HUES6 (cell line): ENCODE measurements around the gene PCLAF.

ENCODE experiments used
- H3K27ac ChIP-seq: 2 replicates; pipeline ENCODE4 v1.7.0; 2013; ENCODE audit warnings: low read depth, mild to moderate bottlenecking, low read length, inconsistent platforms
- H3K27me3 ChIP-seq: 2 replicates; pipeline ENCODE4 v1.6.1; 2013; ENCODE audit warnings: low read length; ENCODE audit not compliant: control insufficient read depth, insufficient read depth
- H3K36me3 ChIP-seq: 2 replicates; pipeline ENCODE4 v1.6.1; 2013; ENCODE audit warnings: low read length; ENCODE audit not compliant: control insufficient read depth, insufficient read depth
- H3K4me1 ChIP-seq: 2 replicates; pipeline ENCODE4 v1.6.1; 2013; ENCODE audit warnings: low read length; ENCODE audit not compliant: control insufficient read depth, insufficient read depth
- H3K4me3 ChIP-seq: 2 replicates; pipeline ENCODE4 v1.5.1; 2013; ENCODE audit warnings: low read depth, low read length
- H3K9ac ChIP-seq: one replicate; pipeline ENCODE4 v1.6.1; 2013; ENCODE audit warnings: mild to moderate bottlenecking, low read length
- H3K9me3 ChIP-seq: 2 replicates; pipeline ENCODE4 v1.6.1; 2013; ENCODE audit warnings: low read depth, low read length; ENCODE audit not compliant: control insufficient read depth, insufficient read depth

PCLAF gene, protein sequence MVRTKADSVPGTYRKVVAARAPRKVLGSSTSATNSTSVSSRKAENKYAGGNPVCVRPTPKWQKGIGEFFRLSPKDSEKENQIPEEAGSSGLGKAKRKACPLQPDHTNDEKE

DNA sequence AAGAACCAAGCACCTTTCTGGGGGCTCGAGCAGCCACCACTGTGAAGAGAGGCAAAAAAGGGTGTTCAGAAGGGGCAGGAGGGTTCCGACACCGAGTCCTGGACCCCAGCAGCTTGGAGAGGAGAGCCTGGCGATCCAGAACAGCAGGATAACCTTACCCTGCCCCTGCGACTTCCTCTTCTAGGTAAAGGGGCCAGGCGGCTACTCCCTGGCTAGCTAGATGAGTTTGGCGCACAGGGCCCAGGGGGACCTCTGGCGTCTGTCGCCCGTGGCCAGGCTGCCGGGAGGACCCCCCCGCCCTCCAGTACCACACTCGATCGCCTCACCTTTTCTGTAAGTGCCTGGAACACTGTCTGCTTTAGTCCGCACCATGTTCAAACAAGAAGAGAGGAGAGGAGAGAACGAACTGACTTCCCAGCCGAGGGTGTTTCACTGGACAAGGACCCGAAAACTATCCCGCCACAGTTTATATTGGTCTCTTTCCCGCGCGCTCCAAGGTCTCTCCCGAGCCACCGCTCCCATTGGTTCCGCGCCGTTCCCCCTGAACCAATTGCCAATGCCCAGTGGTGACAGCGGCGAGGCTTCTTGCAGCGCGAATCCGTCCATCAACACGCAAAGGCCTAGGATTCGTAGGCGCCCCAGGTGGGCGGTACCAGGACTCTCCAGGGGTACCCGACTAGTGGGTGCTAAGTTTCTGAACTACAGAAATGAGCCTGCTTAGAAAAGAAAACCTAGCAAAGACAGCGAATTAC lies at the start of gene PCLAF:
Gene PCLAF, minus strand, starts transcription at position 442 of the 752 bp plus-strand sequence. Its CDS starts 70 bp downstream, at position 372.
- Histone ChIP-seq H3K9me3 (no peaks in the 10 kb centered on the region), H3K9ac (peak within 1 kb of the TSS; percentile 85), H3K27ac (no peak within 1 kb of the TSS), H3K36me3 (peaks cover 8% of the 10 kb centered on the region), H3K4me3 (peak within 1 kb of the TSS; percentile 63), H3K27me3 (peaks cover 23% of the 10 kb centered on the region; the same call in 1 of the 2 replicates), H3K4me1 (no peaks in the 10 kb centered on the region)

DNA sequence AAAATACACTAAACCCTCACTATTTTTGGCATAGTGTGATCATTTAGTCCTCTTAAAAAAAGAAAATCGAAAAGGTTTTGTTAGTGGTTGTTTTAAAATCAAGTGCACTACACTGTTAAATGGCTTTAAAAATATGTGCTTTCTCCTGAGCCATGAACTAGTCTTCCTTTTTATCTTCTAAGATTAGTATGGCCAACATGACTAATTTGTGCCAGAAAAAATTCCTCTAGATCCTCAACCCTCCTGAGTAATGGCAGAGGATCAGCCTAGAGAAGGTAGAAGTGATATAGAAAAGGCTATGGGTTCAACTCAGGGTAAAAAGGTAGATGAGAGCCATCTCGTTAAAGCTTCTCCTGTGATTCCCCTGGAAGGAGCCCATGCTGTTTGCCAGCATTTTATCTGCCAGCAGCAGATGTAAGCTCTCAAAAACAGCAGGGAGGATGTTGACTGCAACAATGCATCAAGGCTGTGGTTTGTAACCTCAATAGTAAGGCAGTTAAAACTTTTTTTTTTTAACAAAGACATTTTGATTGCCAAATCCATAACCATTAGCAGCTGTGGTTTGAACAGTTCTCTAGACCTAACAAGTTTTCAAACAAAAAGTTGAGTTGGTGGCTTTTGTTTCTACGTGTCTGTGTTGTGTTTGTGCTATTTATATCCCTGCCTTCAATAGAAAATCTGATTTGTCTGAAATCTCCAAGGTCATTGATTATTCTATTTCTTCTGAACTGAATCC lies 48.9 kb upstream of the PCLAF start:
- Histone ChIP-seq H3K27ac (peak overlapping the region; percentile 67; the same call in 1 of the 2 replicates), H3K36me3 (peaks cover 15% of the 10 kb centered on the region), H3K4me3 (no peak overlapping the region), H3K27me3 (0 out of 2 replicates have a peak, but pooled peaks cover 3% of the 10 kb centered on the region), H3K4me1 (peaks cover 19% of the 10 kb centered on the region), H3K9me3 (no peaks in the 10 kb centered on the region), H3K9ac (peak overlapping the region; percentile 49)

DNA sequence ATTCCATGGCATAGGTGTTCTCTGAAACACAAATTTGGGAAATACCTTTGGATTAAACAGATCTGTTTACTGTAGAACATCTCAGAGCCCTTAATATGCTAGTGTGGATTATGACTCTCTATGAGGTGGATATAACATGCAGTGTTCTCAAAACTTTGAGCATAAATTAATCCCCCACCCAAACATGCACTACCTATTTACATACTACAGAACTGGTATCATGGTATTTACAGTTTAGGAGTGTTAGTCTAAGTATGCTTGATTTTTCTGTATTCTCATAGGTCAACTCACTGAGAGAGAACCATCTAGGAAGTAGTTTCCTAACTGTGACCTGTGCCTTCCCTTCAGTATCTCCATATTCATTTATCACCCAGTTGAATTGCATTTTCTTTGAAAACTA lies 48.2 kb upstream of the PCLAF start:
- Histone ChIP-seq H3K36me3 (peaks cover 20% of the 10 kb centered on the region), H3K27me3 (0 out of 2 replicates have a peak, but pooled peaks cover 3% of the 10 kb centered on the region), H3K4me1 (peaks cover 19% of the 10 kb centered on the region), H3K27ac (peak overlapping the region; percentile 67; the same call in 1 of the 2 replicates), H3K4me3 (no peak overlapping the region), H3K9ac (peak overlapping the region; percentile 43), H3K9me3 (no peaks in the 10 kb centered on the region)

DNA sequence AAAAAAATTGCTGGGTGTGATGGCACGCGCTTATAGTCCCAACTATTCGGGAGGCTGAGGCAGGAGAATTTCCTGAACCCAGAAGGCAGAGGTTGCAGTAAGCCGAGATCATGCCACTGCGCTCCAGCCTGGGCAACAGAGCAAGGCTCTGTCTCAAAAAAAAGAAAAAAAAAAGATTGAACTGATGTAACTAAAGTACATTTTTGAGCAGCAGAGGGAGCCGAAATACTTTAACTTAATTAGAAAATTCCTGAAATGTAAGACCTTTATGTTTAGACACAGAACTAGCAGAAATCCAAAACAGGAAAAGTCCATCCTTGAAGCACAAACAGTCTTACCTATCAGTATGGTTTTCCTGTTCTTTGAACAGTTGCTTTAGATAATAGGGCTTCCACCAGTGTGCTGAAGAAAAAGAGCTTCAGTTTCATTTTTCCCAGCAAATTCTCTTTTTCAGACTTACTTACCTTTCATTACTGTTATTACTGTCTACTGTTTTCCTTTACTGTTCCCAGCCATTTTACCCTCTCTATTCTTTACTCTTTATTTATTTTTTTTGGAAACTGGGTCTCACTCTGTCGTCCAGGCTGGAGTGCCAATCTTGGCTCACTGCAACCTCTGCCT lies 45.7 kb upstream of the PCLAF start:
- no peak overlapping the region for H3K9ac ChIP-seq
- no peak overlapping the region for H3K27ac ChIP-seq
- peaks cover 27% of the 10 kb centered on the region for H3K36me3 ChIP-seq

DNA sequence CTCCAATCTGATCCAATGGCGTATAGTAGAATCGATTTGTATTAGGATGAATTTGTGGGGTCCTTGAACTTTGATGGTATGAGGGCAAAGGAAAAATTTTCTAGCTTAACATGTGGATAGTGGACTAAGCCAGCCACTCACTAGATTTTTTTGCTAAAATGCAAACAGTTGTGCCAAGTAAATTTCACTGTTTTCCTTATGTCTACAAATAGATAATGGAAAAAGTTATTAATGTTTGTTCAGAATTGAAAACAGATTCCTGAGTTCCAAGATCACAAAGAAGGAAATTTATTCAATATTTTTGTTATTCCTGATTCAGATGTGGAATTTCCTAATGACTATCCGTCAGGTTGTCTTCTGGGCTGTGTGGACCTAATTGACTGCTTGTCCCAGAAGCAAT lies 44.0 kb upstream of the PCLAF start:
- Histone ChIP-seq H3K4me3 (no peak overlapping the region), H3K27ac (no peak overlapping the region), H3K36me3 (peaks cover 28% of the 10 kb centered on the region), H3K9me3 (no peaks in the 10 kb centered on the region), H3K4me1 (peaks cover 10% of the 10 kb centered on the region), H3K27me3 (0 out of 2 replicates have a peak, but pooled peaks cover 3% of the 10 kb centered on the region), H3K9ac (no peak overlapping the region)

More for the DNA sequence above, 45.7 kb upstream of the PCLAF start:
- no peaks in the 10 kb centered on the region for H3K9me3 ChIP-seq
- no peak overlapping the region for H3K4me3 ChIP-seq
- 0 out of 2 replicates have a peak, but pooled peaks cover 3% of the 10 kb centered on the region for H3K27me3 ChIP-seq
- H3K4me1 ChIP-seq = peaks cover 19% of the 10 kb centered on the region

DNA sequence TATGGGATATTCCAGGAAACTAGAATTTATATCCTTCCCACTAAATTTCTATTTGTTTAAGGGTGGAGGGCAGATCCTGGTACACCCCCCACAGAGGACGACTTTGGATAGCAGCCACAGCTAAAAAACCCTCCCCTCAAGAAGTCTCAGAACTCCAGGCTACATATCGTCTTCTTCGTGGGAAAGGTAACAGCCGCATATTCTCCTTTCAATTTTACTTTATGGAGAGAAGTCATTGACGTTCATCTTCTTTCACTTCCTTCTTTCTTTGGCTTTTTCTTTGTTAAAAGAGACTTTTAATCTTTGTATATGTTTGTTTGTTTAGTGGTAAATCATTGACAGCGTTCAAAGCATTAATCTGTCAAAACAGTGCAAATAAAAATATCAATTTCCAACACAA lies 42.7 kb upstream of the PCLAF start:
- Histone ChIP-seq H3K27me3 (no peaks in the 10 kb centered on the region), H3K4me1 (no peaks in the 10 kb centered on the region), H3K9ac (no peak overlapping the region), H3K9me3 (no peaks in the 10 kb centered on the region), H3K27ac (no peak overlapping the region), H3K36me3 (peaks cover 30% of the 10 kb centered on the region), H3K4me3 (no peak overlapping the region)

DNA sequence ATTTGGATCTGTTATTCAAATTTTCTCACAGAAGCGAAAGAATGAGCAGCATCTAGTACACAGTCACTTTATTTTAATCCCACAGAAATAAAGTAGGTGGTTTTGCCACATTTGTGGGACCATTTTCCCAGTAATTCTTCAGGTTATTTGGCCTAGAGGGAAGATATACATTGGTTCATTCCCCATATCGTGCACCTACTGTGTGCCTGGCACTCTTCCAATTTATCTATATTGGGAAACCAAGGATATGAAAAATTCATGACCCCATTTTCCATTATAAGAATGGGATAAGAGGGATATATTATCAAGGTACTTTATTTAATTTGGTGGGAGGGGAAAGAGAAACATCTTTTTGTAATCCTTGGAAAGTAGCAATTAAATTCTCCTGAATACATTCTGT lies 41.5 kb upstream of the PCLAF start:
- H3K36me3 ChIP-seq = peaks cover 34% of the 10 kb centered on the region

DNA sequence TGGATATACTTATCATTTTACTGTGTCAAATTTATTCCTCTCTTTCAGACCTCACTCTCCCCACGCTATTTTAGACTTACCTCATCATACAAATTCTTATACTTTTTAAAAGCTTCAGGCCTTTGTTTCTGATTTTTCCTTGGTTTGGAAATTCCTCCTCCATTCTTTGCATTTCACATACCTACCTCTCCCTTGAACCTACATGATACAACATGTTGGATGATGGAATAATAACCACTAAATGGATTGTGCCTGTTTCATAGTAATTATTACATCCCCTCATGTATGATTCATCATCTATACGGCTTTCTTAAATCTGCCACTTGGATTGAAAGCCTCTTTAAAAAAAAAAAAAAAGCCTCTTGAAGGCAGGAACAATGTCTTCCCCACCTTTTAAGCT lies 31.0 kb upstream of the PCLAF start:
- Histone ChIP-seq H3K9me3 (no peaks in the 10 kb centered on the region), H3K27ac (no peak overlapping the region), H3K9ac (no peak overlapping the region), H3K36me3 (peaks cover 57% of the 10 kb centered on the region), H3K27me3 (no peaks in the 10 kb centered on the region), H3K4me3 (no peak overlapping the region), H3K4me1 (no peaks in the 10 kb centered on the region)

More for the DNA sequence above, 41.5 kb upstream of the PCLAF start:
- no peaks in the 10 kb centered on the region for H3K27me3 ChIP-seq
- H3K4me3 ChIP-seq = no peak overlapping the region
- H3K4me1 ChIP-seq = no peaks in the 10 kb centered on the region
- no peak overlapping the region for H3K27ac ChIP-seq
- no peaks in the 10 kb centered on the region for H3K9me3 ChIP-seq
- H3K9ac ChIP-seq = no peak overlapping the region

DNA sequence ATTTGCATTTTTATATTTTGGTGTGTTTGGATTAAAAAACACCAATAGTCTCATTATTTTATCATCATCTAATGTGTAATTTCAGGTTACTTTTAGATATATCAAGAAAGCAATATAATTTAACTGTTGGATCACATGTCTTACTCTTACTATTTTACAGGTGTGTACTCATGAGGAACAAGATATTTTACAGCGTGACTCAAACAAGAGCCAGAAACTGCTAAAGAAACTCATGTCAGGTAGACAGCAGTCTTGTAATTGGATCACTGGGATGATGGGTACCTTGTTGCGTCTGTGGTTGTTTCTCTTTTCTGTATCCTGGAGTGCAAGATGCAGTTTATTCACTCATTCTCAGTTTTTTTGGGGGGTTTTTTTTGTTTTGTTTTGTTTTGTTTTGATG lies 19.3 kb upstream of the PCLAF start:
- no peaks in the 10 kb centered on the region for H3K4me1 ChIP-seq
- H3K4me3 ChIP-seq = no peak overlapping the region
- no peaks in the 10 kb centered on the region for H3K27me3 ChIP-seq
- H3K9ac ChIP-seq = no peak overlapping the region
- H3K36me3 ChIP-seq = peaks cover 54% of the 10 kb centered on the region
- H3K9me3 ChIP-seq = no peaks in the 10 kb centered on the region
- H3K27ac ChIP-seq = no peak overlapping the region

DNA sequence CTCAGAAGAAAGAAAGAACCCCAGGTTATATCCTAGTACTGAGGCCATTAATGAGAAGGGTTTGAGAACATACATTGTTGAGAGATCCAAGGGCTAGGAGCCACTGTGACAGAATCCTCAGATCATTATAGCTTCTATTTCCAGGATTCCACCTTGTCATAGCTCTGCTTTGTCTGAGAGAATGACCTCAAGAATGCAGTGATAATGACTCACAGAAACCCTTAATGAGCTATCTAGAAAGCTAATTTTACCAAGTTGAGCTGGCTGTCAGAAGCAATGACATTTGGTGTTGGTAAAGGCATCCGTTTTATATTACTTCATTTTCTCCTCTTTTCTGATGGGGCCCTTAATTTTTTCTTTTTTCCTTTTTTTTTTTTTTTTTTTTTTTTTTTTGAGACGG lies 17.3 kb upstream of the PCLAF start:
- H3K9me3 ChIP-seq = no peaks in the 10 kb centered on the region
- H3K36me3 ChIP-seq = peaks cover 61% of the 10 kb centered on the region
- no peak overlapping the region for H3K27ac ChIP-seq
- H3K9ac ChIP-seq = no peak overlapping the region
- H3K4me3 ChIP-seq = no peak overlapping the region
- H3K27me3 ChIP-seq = no peaks in the 10 kb centered on the region
- H3K4me1 ChIP-seq = no peaks in the 10 kb centered on the region
